Germinal center (tissue), 1 donor: ENCODE data around the gene OGFR.
A peak's percentile ranks its signal among the peaks of the same experiment; 100 is the strongest.
"Not testable (repeated sequence)": the region's sequence is repeated elsewhere in the genome, so short reads cannot be mapped to it uniquely, and the experiment has no call there.

Source experiments
- DNase-seq: peaks from one replicate; pipeline ENCODE4 v3.0.0; 2012; ENCODE audit warnings: mixed read lengths, low spot score

The OGFR gene

GRCh38 chr20:62840244-62841197 is 35.9 kb downstream of the OGFR start:
- DNase-seq: no peak

GRCh38 chr20:62841705-62842212 is 37.1 kb downstream of the OGFR start:
- DNase-seq: no peak

- no peak for DNase-seq
Measured at GRCh38 chr20:62843656-62844055, 39.0 kb downstream of the OGFR start.

- DNase-seq: no peak
Measured at GRCh38 chr20:62844182-62844581, 39.5 kb downstream of the OGFR start.

GRCh38 chr20:62845416-62846160 is 41.0 kb downstream of the OGFR start:
- DNase-seq: no peak

- no peak for DNase-seq
Measured at GRCh38 chr20:62846166-62846890, 41.7 kb downstream of the OGFR start.

- not testable (repeated sequence) for DNase-seq
Measured at GRCh38 chr20:62848917-62849316, 44.3 kb downstream of the OGFR start.

GRCh38 chr20:62849431-62849830 is 44.8 kb downstream of the OGFR start:
- no peak for DNase-seq

- no peak for DNase-seq
Measured at GRCh38 chr20:62850333-62850974, 45.8 kb downstream of the OGFR start.

- no peak for DNase-seq
Measured at GRCh38 chr20:62852196-62852595, 47.6 kb downstream of the OGFR start.

GRCh38 chr20:62852841-62853240 is 48.2 kb downstream of the OGFR start:
- DNase-seq: no peak

- not testable (repeated sequence) for DNase-seq
Measured at GRCh38 chr20:62853304-62853703, 48.7 kb downstream of the OGFR start.

GRCh38 chr20:62854121-62854520 is 49.5 kb downstream of the OGFR start:
- DNase-seq: no peak

- no peak for DNase-seq
Measured at GRCh38 chr20:62855120-62855519, 50.5 kb downstream of the OGFR start.

GRCh38 chr20:62856931-62857619 is 52.4 kb downstream of the OGFR start:
- DNase-seq: no peak

- DNase-seq: no peak
Measured at GRCh38 chr20:62858058-62858830, 53.6 kb downstream of the OGFR start.

- DNase-seq: no peak
Measured at GRCh38 chr20:62859721-62860120, 55.1 kb downstream of the OGFR start.

- no peak for DNase-seq
Measured at GRCh38 chr20:62860391-62860923, 55.8 kb downstream of the OGFR start.

GRCh38 chr20:62860924-62861691 is 56.5 kb downstream of the OGFR start:
- peak; percentile 22 for DNase-seq
